ENCODE data around the gene PPHLN1. TPM values are rescaled to one million over a fixed set of nuclear protein-coding genes. Genes with fewer than 3 reads are reported as not detected.
"Not testable (repeated sequence)": the region's sequence is repeated elsewhere in the genome, so short reads cannot be mapped to it uniquely, and the experiment has no call there.

Gene PPHLN1
- total RNA-seq, 2 donors from 2014 or later = 52.1 to 54.7 TPM

- intact Hi-C loops (cut with DNase I) = no loop called here
- DNase-seq (ENCODE audit: low spot score) = no peak
- no peak for TF ChIP-seq POLR2AphosphoS5 (IDR thresholded peaks at IDR 0.05)
- TF ChIP-seq CTCF (IDR thresholded peaks at IDR 0.05) = no peak
- TF ChIP-seq POLR2A (IDR thresholded peaks at IDR 0.05) = no peak
- WGBS = 90% methylated on average over 2 of the region's 2 CpGs
- Histone ChIP-seq H3K4me1 (replicated peaks) (no peaks in the 10 kb centered on the region), H3K9me3 (no peaks in the 10 kb centered on the region), H3K27me3 (replicated peaks; ENCODE audit: insufficient read depth) (no peaks in the 10 kb centered on the region), H3K36me3 (no peaks in the 10 kb centered on the region), H3K27ac (no peak overlapping the region), H3K4me3 (no peak overlapping the region)
Observed at GRCh38 chr12:42338280-42338679, 12.3 kb downstream of the PPHLN1 start.

- Histone ChIP-seq H3K4me1 (replicated peaks) (no peaks in the 10 kb centered on the region), H3K9me3 (no peaks in the 10 kb centered on the region), H3K27me3 (replicated peaks; ENCODE audit: insufficient read depth) (no peaks in the 10 kb centered on the region), H3K36me3 (no peaks in the 10 kb centered on the region), H3K27ac (no peak overlapping the region), H3K4me3 (no peak overlapping the region)
- no peak for DNase-seq (ENCODE audit: low spot score)
- intact Hi-C loops (cut with DNase I) = no loop called here
- TF ChIP-seq POLR2A (IDR thresholded peaks at IDR 0.05) = no peak
- no peak for TF ChIP-seq POLR2AphosphoS5 (IDR thresholded peaks at IDR 0.05)
- TF ChIP-seq CTCF (IDR thresholded peaks at IDR 0.05) = no peak
- WGBS = 76% methylated on average over 2 of the region's 2 CpGs
Observed at GRCh38 chr12:42342028-42342427, 16.1 kb downstream of the PPHLN1 start.

- DNase-seq (ENCODE audit: low spot score) = no peak
- Histone ChIP-seq H3K9me3 (no peaks in the 10 kb centered on the region), H3K4me3 (no peak overlapping the region), H3K27ac (no peak overlapping the region), H3K36me3 (no peaks in the 10 kb centered on the region), H3K27me3 (replicated peaks; ENCODE audit: insufficient read depth) (no peaks in the 10 kb centered on the region), H3K4me1 (replicated peaks) (no peaks in the 10 kb centered on the region)
- intact Hi-C loops (cut with DNase I) = no loop called here
- TF ChIP-seq POLR2AphosphoS5 (IDR thresholded peaks at IDR 0.05) (no peak), POLR2A (IDR thresholded peaks at IDR 0.05) (no peak), CTCF (IDR thresholded peaks at IDR 0.05) (no peak)
- 77% methylated on average over 3 of the region's 3 CpGs for WGBS
Observed at GRCh38 chr12:42343721-42344120, 17.8 kb downstream of the PPHLN1 start.

- TF ChIP-seq POLR2AphosphoS5 (IDR thresholded peaks at IDR 0.05) (no peak), POLR2A (IDR thresholded peaks at IDR 0.05) (no peak), CTCF (IDR thresholded peaks at IDR 0.05) (no peak)
- intact Hi-C loops (cut with DNase I) = no loop called here
- Histone ChIP-seq H3K27ac (no peak overlapping the region), H3K4me3 (no peak overlapping the region), H3K4me1 (replicated peaks) (no peaks in the 10 kb centered on the region), H3K27me3 (replicated peaks; ENCODE audit: insufficient read depth) (no peaks in the 10 kb centered on the region), H3K9me3 (no peaks in the 10 kb centered on the region), H3K36me3 (no peaks in the 10 kb centered on the region)
- DNase-seq (ENCODE audit: low spot score) = no peak
- 100% methylated on average over 1 of the region's 1 CpG for WGBS
Observed at GRCh38 chr12:42346403-42347002, 20.5 kb downstream of the PPHLN1 start.

GRCh38 chr12:42349119-42350020, 23.4 kb downstream of the PPHLN1 start:
- intact Hi-C loops (cut with DNase I); H3K9me3 ChIP-seq; DNase-seq (ENCODE audit: low spot score); H3K27ac ChIP-seq; H3K4me1 ChIP-seq (replicated peaks); H3K36me3 ChIP-seq; H3K4me3 ChIP-seq; H3K27me3 ChIP-seq (replicated peaks; ENCODE audit: insufficient read depth): not testable (repeated sequence)
- WGBS = 80% methylated on average over 12 of the region's 16 CpGs

- intact Hi-C loops (cut with DNase I); H3K27me3 ChIP-seq (replicated peaks; ENCODE audit: insufficient read depth); DNase-seq (ENCODE audit: low spot score); H3K9me3 ChIP-seq; H3K4me1 ChIP-seq (replicated peaks); H3K4me3 ChIP-seq; H3K27ac ChIP-seq; H3K36me3 ChIP-seq: not testable (repeated sequence)
- 95% methylated on average over 23 of the region's 34 CpGs for WGBS
Observed at GRCh38 chr12:42350021-42350407, 24.0 kb downstream of the PPHLN1 start.
